Stimulated activated CD8-positive, alpha-beta memory T cell treated with anti-CD3 and anti-CD28 coated beads, Interleukin-12 subunit alpha, Interleukin-12 subunit beta, amount 100 ng/mL, for 24 hours (primary cell): ENCODE results near the gene C2CD5.
"Not testable (repeated sequence)": the region's sequence is repeated elsewhere in the genome, so short reads cannot be mapped to it uniquely, and the experiment has no call there.

Source experiments
- DNase-seq: peaks from one replicate; pipeline ENCODE4 v3.0.0-alpha.2; 2020; ENCODE audit errors: extremely low read depth

C2CD5 gene

GRCh38 chr12:22536971-22537544 lies 7.3 kb downstream of the C2CD5 start:
- no peak for DNase-seq

GRCh38 chr12:22536346-22536945 lies 7.9 kb downstream of the C2CD5 start:
- DNase-seq: no peak

- no peak for DNase-seq
Measured at GRCh38 chr12:22535478-22535877, 8.9 kb downstream of the C2CD5 start.

GRCh38 chr12:22535038-22535437 lies 9.3 kb downstream of the C2CD5 start:
- no peak for DNase-seq

- no peak for DNase-seq
Measured at GRCh38 chr12:22533155-22533554, 11.2 kb downstream of the C2CD5 start.

GRCh38 chr12:22532317-22532716 lies 12.0 kb downstream of the C2CD5 start:
- DNase-seq: no peak

GRCh38 chr12:22531205-22531604 lies 13.1 kb downstream of the C2CD5 start:
- DNase-seq: no peak

GRCh38 chr12:22529281-22530060 lies 14.9 kb downstream of the C2CD5 start:
- DNase-seq: no peak

- no peak for DNase-seq
Measured at GRCh38 chr12:22527999-22528398, 16.3 kb downstream of the C2CD5 start.

- no peak for DNase-seq
Measured at GRCh38 chr12:22526836-22527235, 17.5 kb downstream of the C2CD5 start.

- no peak for DNase-seq
Measured at GRCh38 chr12:22525426-22525825, 18.9 kb downstream of the C2CD5 start.

- no peak for DNase-seq
Measured at GRCh38 chr12:22518998-22519397, 25.3 kb downstream of the C2CD5 start.

- no peak for DNase-seq
Measured at GRCh38 chr12:22518060-22518719, 26.2 kb downstream of the C2CD5 start.

- no peak for DNase-seq
Measured at GRCh38 chr12:22514875-22515274, 29.5 kb downstream of the C2CD5 start.

- DNase-seq: no peak
Measured at GRCh38 chr12:22505826-22506225, 38.5 kb downstream of the C2CD5 start.

- no peak for DNase-seq
Measured at GRCh38 chr12:22500100-22500499, 44.2 kb downstream of the C2CD5 start.

GRCh38 chr12:22499445-22499844 lies 44.9 kb downstream of the C2CD5 start:
- DNase-seq: no peak

- no peak for DNase-seq
Measured at GRCh38 chr12:22494319-22494718, 50.0 kb downstream of the C2CD5 start.

- no peak for DNase-seq
Measured at GRCh38 chr12:22491034-22491433, 53.3 kb downstream of the C2CD5 start.

GRCh38 chr12:22488478-22488877 lies 55.9 kb downstream of the C2CD5 start:
- no peak for DNase-seq

GRCh38 chr12:22487683-22488082 lies 56.7 kb downstream of the C2CD5 start:
- DNase-seq: not testable (repeated sequence)

- no peak for DNase-seq
Measured at GRCh38 chr12:22481547-22482104, 62.7 kb downstream of the C2CD5 start.
